T-helper 22 cell (primary cell): Measurements from ENCODE around the gene SLC35F2.
"Not testable (repeated sequence)": the region's sequence is repeated elsewhere in the genome, so short reads cannot be mapped to it uniquely, and the experiment has no call there.

Source experiments
- DNase-seq: peaks from one replicate; pipeline ENCODE4 v3.0.0-alpha.2; 2020; ENCODE audit warnings: low read depth

SLC35F2 gene

GRCh38 chr11:107789767-107790166 is 68.8 kb downstream of the SLC35F2 start:
- DNase-seq: no peak

- no peak for DNase-seq
These were observed 70.9 kb downstream of the SLC35F2 start for GRCh38 chr11:107787733-107788132.

DNA sequence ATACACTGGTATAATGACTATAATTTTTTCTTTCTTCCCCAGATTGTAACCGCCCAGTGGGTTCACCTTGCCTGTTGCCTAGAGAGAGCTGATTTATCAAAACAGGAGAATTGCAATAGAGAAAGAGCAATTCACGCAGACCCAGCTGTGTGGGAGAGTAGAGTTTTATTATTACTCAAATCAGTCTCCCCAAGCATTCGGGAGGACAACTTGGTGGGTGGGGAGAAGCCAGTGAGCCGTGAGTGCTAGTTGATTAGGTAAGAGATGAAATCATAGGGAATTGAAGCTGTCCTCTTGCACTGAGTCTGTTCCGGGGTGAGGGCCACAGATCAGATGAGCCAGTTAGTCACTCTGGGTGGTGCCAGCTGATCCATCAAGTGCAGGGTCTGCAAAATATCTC is 73.2 kb downstream of the SLC35F2 start:
- DNase-seq: no peak

DNA sequence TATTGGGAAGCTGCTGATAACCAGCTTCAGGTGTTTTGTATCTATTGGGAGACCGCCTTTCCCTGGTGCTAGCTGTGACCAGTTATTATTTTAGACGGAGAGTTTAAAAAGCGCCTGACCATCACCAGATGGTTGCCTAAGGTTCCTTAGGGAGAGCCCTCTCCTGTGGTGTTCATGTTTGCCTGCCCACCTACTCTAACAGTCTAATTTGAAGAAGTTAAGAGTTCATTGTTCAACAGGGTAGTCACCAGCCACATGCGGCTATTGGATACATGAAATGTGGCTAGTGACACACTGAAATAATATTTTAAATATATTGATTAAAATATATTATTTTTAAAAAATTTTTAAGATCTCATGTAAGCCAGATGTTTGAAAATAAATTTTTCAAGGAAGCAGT is 75.5 kb downstream of the SLC35F2 start:
- no peak for DNase-seq

- DNase-seq: no peak
These were observed 77.8 kb downstream of the SLC35F2 start for GRCh38 chr11:107780775-107781174.

DNA sequence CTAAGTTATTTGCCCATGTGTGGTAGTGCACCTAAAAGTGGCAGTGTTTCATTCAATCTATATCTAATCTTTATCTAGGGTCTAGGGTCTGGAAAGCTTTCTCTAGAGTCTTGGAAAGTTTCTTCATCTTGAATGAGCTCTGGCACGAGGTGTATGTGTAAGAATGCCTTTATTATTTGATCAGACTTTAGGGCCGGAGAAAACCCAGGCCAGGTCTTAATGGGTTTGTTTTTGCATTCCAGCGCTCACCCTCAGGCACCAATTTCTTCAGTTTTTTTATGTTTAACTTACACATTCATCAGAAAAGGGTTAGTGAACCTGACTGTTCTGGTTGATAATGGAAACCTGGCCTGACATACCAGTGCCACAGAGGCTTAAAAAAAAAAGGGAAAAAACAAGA is 78.5 kb downstream of the SLC35F2 start:
- no peak for DNase-seq

DNA sequence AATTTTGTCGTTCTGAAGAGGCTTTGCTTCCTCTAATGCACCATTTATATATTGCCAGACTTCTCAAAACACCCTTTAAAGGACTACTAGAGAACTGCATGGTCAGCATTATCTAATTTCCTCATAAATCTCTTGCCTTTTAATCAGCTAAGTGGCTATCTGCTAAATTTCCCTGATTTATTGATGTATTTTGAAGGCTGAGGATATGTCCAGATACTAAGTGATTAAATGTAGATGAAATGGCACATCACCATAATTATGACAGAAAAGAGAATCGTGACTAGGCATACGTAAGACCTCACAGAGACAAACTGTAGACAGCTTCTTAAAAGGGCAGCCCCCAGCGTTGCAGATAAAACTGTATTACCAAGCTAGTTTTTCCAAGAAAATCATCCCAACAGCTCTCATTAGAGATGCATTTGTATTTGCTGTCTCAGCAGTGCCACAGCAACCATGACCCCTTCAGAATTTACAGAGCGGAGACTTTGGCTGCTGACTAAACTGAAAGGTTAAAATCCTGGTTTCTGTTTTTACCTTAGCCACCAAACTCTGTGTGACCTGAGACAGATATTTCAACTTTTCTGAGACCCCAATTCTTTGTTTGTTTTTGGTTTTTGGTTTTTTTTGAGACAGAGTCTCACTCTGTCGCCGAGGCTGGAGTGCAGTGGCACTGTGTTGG is 79.6 kb downstream of the SLC35F2 start:
- DNase-seq: no peak

- DNase-seq: no peak
These were observed 81.5 kb downstream of the SLC35F2 start for GRCh38 chr11:107777110-107777509.

DNA sequence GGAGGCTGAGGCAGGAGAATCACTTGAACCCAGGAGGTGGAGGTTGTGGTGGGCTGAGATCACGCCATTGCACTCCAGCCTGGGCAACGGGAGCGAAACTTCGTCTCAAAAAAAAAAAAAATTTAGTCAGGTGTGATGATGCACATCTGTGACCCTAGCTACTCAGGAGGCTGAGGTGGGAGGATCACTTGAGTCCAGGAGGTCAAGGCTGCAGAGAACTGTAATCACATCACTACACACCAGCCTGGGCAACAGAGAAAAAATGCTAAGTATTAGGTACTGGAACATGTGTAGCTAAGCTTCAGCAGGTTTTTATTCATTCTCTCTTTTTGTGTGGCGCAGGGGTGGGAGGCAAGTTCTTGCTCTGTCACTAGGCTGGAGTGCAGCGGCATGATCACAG is 82.5 kb downstream of the SLC35F2 start:
- DNase-seq: no peak

GRCh38 chr11:107770551-107770951 is 88.0 kb downstream of the SLC35F2 start:
- DNase-seq: no peak

GRCh38 chr11:107769189-107769588 is 89.4 kb downstream of the SLC35F2 start:
- no peak for DNase-seq

DNA sequence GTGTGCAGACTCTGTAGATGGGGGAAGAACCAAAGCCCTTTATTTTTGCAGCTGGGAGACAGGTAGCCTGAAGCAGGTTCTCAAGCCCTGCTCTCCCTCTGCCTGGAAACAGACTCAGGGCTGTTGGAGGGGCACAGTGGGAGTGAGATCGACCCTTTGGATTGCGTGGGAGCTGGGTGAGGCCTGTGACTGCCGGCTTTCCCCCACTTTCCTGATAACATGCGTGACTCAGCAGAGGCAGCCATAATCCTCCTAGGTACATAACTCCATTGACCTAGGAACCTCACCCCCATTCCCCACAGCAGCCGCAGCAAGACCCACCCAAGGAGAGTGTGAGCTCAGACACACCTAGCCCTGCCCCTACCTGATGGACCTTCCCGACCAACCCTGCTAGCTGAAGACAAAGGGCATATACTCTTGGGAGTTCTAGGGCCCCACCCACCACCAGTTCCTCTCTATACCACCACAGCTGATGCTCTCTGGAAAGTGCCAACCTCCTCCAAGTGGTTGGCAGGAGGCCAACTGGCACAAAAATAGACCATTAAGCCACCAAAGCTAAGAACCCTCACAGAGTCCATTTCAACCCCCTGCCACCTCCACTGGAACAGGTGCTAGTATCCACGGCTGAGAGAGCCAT is 99.8 kb downstream of the SLC35F2 start:
- not testable (repeated sequence) for DNase-seq

DNA sequence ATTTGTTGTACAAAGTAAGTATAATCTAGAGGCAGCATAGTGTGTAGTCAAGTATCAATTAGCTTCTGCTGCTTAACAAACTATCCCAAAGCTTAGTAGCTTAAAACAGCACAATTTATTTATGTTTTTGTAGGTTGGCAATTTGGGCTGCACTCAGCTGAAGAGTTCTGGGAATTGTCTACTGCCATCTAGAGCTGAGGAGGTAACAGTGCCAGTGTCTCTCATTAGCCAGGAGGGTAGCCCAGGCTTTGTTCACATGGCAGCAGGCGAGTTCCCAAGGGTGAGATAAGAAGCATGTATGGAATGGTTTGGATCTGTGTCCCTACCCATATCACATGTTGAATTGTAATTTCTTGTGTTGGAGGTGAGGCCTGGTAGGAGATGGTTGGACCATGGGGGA is 100.9 kb downstream of the SLC35F2 start:
- no peak for DNase-seq

DNA sequence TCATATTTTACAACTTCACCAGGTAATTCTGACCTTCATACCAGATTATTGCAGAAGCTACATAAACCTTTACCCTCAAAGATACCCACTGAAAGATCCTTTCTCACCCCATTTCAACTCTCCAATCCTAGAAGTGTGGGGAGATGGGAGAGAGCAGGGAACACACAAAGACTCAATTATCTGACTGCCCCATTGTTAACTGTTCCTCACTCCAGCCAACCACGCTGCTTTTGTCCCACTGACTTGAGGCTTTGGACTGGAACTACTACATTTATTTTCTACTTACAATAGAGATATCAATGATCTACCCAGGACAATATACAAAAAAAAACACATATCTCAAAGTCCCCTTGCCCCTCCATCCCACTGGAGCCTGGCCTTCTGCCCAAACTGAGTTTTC is 102.0 kb downstream of the SLC35F2 start:
- no peak for DNase-seq

GRCh38 chr11:107752949-107753822 is 105.4 kb downstream of the SLC35F2 start:
- no peak for DNase-seq

- DNase-seq: no peak
These were observed 106.1 kb downstream of the SLC35F2 start for GRCh38 chr11:107752508-107752907.

GRCh38 chr11:107751082-107751481 is 107.5 kb downstream of the SLC35F2 start:
- no peak for DNase-seq

DNA sequence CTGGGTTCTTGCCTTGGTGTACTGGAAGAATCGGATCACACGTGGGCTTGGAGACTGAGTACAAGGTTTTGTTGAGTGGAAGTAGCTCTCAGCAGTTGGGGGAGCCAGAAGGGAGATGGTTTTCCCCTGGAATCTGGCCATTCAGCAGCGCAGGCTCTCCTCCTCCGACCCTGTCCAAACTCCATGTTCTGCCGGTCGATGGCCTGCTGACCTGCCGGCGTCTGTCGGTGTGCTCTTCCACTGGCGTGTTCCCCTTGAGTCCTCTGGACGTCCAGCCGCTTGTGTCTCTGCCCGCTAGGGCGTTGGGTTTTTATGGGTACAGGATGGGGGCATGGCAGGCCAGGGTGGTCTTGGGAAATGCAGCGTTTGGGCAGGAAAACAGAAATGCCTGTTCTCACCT is 108.3 kb downstream of the SLC35F2 start:
- no peak for DNase-seq

DNA sequence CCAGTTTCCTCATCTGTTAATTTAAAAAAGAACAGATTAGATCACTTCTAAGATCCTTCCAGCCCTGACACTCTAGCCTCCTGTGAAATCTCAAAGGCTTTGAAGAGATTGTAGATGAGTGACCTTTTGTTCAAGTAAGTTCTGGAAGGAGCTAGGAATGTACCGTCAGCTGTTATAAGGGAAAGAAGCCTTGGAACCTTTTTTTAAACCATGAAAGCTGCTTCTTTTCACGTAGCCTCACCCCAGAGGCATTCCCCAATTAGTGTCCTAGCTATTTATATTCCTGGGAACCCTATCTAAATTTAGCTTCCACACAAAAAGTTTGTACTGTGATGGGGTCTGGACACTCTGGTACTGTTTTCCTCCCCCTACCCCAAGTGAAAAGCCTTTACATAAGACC is 111.0 kb downstream of the SLC35F2 start:
- no peak for DNase-seq

GRCh38 chr11:107744736-107745135 is 113.9 kb downstream of the SLC35F2 start:
- no peak for DNase-seq

GRCh38 chr11:107743191-107743590 is 115.4 kb downstream of the SLC35F2 start:
- no peak for DNase-seq

DNA sequence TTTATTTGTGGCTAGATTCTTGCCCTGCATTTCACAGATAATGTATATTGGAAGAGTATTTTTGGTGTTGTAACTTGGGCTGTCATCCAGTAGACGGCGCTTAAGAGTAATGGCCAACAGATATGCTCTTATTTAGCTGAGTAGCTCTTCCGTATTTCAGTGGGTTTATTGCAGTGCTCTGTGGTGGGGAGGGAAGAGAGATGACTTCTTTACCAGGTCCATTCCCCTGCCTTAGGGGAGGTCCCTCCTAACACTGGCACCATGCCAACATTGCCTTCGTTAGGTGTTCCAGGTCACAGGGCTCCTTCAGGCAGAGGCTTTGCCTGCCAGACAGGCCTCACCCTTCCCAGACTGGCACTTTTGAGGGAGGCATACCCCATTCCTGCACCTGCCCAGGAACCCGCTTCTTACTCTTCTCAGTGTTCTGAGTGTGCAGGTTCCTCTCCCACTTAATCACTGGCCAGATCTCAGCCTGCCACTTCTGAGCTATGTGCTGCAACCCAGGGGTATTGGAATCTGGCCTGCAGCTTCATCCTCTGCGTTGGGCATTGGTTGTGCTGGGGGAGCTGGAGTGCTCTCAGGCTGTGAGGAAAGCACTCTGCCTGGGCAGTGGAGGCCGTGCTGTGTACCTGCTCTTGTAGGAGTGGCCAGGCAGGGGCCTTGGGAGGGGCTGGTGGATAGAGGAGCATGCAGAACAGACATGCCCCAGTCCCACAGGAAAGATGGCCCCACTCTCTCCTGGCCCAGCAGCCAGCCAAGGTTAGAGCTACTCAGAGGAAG is 117.4 kb downstream of the SLC35F2 start:
- no peak for DNase-seq
